Smooth muscle cell (in vitro differentiated cells): ENCODE data around the gene TMEM108. TPM values are rescaled to one million over a fixed set of nuclear protein-coding genes. Genes with fewer than 3 reads are reported as not detected.

Experiments used
- DNase-seq: peaks from one replicate; lab custom pipeline; 2025; ENCODE audit not compliant: unreplicated experiment; lab: John Stamatoyannopoulos, UW
- H2AFZ ChIP-seq: fragments of 200-600 bp; sonication (generic); 2 replicates; pipeline ENCODE4 v1.6.0; 2016; ENCODE audit warnings: antibody characterized with exemption, low read depth, mild to moderate bottlenecking
- H3F3A ChIP-seq: fragments of 200-600 bp; sonication (generic); 2 replicates; pipeline ENCODE4 v1.6.0; 2017; ENCODE audit warnings: antibody characterized with exemption, low read depth
- H3K27ac ChIP-seq: fragments of 200-600 bp; sonication (generic); 2 replicates; pipeline ENCODE4 v1.5.1; 2016; ENCODE audit warnings: low read depth, mild to moderate bottlenecking
- H3K27me3 ChIP-seq: fragments of 200-600 bp; sonication (generic); 2 replicates; pipeline ENCODE4 v1.6.1; 2016; ENCODE audit warnings: low read depth, mild to moderate bottlenecking
- H3K36me3 ChIP-seq: fragments of 200-600 bp; sonication (generic); 2 replicates; pipeline ENCODE4 v1.5.1; 2016; ENCODE audit warnings: low read depth
- H3K4me1 ChIP-seq: fragments of 200-600 bp; sonication (generic); 2 replicates; pipeline ENCODE4 v1.5.1; 2016; ENCODE audit warnings: low read depth
- H3K4me2 ChIP-seq: fragments of 200-600 bp; sonication (generic); 2 replicates; pipeline ENCODE4 v1.6.0; 2016; ENCODE audit warnings: mild to moderate bottlenecking
- H3K4me3 ChIP-seq: fragments of 200-600 bp; sonication (generic); 2 replicates; pipeline ENCODE4 v1.5.1; 2016; ENCODE audit warnings: mild to moderate bottlenecking
- H3K79me2 ChIP-seq: fragments of 200-600 bp; sonication (generic); 2 replicates; pipeline ENCODE4 v1.6.0; 2016; ENCODE audit warnings: low read depth, mild to moderate bottlenecking
- H3K9ac ChIP-seq: fragments of 200-600 bp; sonication (generic); 2 replicates; pipeline ENCODE4 v1.6.0; 2016; ENCODE audit warnings: low read depth
- H3K9me3 ChIP-seq: fragments of 200-600 bp; sonication (generic); replicated peaks from 2 replicates; pipeline ENCODE4 v1.5.1; 2016; ENCODE audit warnings: low read depth
- H4K20me1 ChIP-seq: fragments of 200-600 bp; sonication (generic); 2 replicates; pipeline ENCODE4 v1.6.0; 2016; ENCODE audit warnings: low read depth
- CTCF ChIP-seq: fragments of 200-600 bp; sonication (generic); IDR thresholded peaks from 2 replicates; pipeline ENCODE4 v1.5.1; 2017; ENCODE audit warnings: borderline replicate concordance, mild to moderate bottlenecking, antibody characterized with exemption; ENCODE audit not compliant: insufficient read depth, poor library complexity, severe bottlenecking
- WGBS: methylation state at CpG from one replicate; pipeline ENCODE4 v1.1.7; 2016; ENCODE audit warnings: low lambda C conversion rate; 5-methylcytosine and 5-hydroxymethylcytosine counted together
- polyA plus RNA-seq: library from polyadenylated mRNA; unstranded; fragments of >200 nt; fragmentation: Nextera tagmentation; extraction: Ambion mirVana; gene quantifications from 2 replicates; pipeline ENCODE4 v1.2.1, GENCODE V29; 2016
- total RNA-seq: library from RNA; depleted of rRNA; stranded (reverse); fragments of >200 nt; gene quantifications from 2 replicates; pipeline ENCODE4 v1.2.3, GENCODE V29; 2014

The TMEM108 gene
- total and polyA plus RNA-seq, 2 experiments from 2014 or later: 2.4 to 10.8 TPM

- no peaks in the 10 kb centered on the region for H3K27me3 ChIP-seq
- H4K20me1 ChIP-seq: no peaks in the 10 kb centered on the region
- H3K4me2 ChIP-seq: peak overlapping the region; percentile 18
- peak overlapping the region; percentile 81 for H3K27ac ChIP-seq
- no peak for TF ChIP-seq CTCF
- no peaks in the 10 kb centered on the region for H3K9me3 ChIP-seq
- H3K4me1 ChIP-seq: no peaks in the 10 kb centered on the region
- H3F3A ChIP-seq: no peaks in the 10 kb centered on the region
- no peak overlapping the region for H3K9ac ChIP-seq
- 44% methylated on average over 2 of the region's 2 CpGs for WGBS
- no peak overlapping the region for H3K4me3 ChIP-seq
- no peaks in the 10 kb centered on the region for H3K79me2 ChIP-seq
- DNase-seq: no peak
- no peaks in the 10 kb centered on the region for H3K36me3 ChIP-seq
- H2AFZ ChIP-seq: no peak overlapping the region
These were observed 388.5 kb downstream of the TMEM108 start for GRCh38 chr3:133426721-133427120.

- Histone ChIP-seq H3K27me3 (no peaks in the 10 kb centered on the region), H3F3A (no peaks in the 10 kb centered on the region), H2AFZ (no peak overlapping the region), H3K4me3 (no peak overlapping the region), H3K4me2 (no peak overlapping the region), H3K9me3 (no peaks in the 10 kb centered on the region), H3K36me3 (no peaks in the 10 kb centered on the region), H4K20me1 (no peaks in the 10 kb centered on the region), H3K9ac (no peak overlapping the region), H3K27ac (no peak overlapping the region), H3K4me1 (peaks cover 4% of the 10 kb centered on the region), H3K79me2 (no peaks in the 10 kb centered on the region)
- no peak for TF ChIP-seq CTCF
- DNase-seq: no peak
- WGBS: 76% methylated on average over 12 of the region's 12 CpGs
These were observed 390.4 kb downstream of the TMEM108 start for GRCh38 chr3:133428552-133428951.

GRCh38 chr3:133429063-133429462, 390.9 kb downstream of the TMEM108 start:
- peaks cover 4% of the 10 kb centered on the region for H3K4me1 ChIP-seq
- no peak for TF ChIP-seq CTCF
- no peaks in the 10 kb centered on the region for H3K79me2 ChIP-seq
- no peaks in the 10 kb centered on the region for H3K36me3 ChIP-seq
- DNase-seq: no peak
- H3K4me3 ChIP-seq: no peak overlapping the region
- H3K9me3 ChIP-seq: no peaks in the 10 kb centered on the region
- H3K9ac ChIP-seq: no peak overlapping the region
- H3K4me2 ChIP-seq: no peak overlapping the region
- H3F3A ChIP-seq: no peaks in the 10 kb centered on the region
- no peaks in the 10 kb centered on the region for H3K27me3 ChIP-seq
- H2AFZ ChIP-seq: no peak overlapping the region
- H3K27ac ChIP-seq: no peak overlapping the region
- H4K20me1 ChIP-seq: no peaks in the 10 kb centered on the region

- no peak for DNase-seq
- no peak overlapping the region for H3K9ac ChIP-seq
- no peaks in the 10 kb centered on the region for H3F3A ChIP-seq
- no peak overlapping the region for H3K4me2 ChIP-seq
- no peak for TF ChIP-seq CTCF
- H3K27me3 ChIP-seq: no peaks in the 10 kb centered on the region
- H3K4me3 ChIP-seq: no peak overlapping the region
- H4K20me1 ChIP-seq: no peaks in the 10 kb centered on the region
- H2AFZ ChIP-seq: no peak overlapping the region
- no peaks in the 10 kb centered on the region for H3K79me2 ChIP-seq
- H3K4me1 ChIP-seq: no peaks in the 10 kb centered on the region
- H3K36me3 ChIP-seq: no peaks in the 10 kb centered on the region
- 96% methylated on average over 2 of the region's 2 CpGs for WGBS
- H3K9me3 ChIP-seq: no peaks in the 10 kb centered on the region
- H3K27ac ChIP-seq: no peak overlapping the region
These were observed 401.4 kb downstream of the TMEM108 start for GRCh38 chr3:133439563-133439962.
